Transverse colon (tissue), 4 donors: ENCODE data around the gene NPAS3.

Source experiments
- CTCF ChIP-seq, 5 experiments: fragments of 200-600 bp in 3 of 5; fragments of 450-650 bp in 2 of 5; sonication (generic) in 3 of 5; IDR thresholded peaks; 1 replicate in 2 of 5; 2 replicates in 3 of 5; pipeline ENCODE4 v1.5.1; 2016 to 2017; ENCODE audit warnings: antibody characterized with exemption in 5 of 5, inconsistent platforms in 3 of 5, mild to moderate bottlenecking in 2 of 5, moderate library complexity in 1 of 5
- EP300 ChIP-seq: sonication (generic); formaldehyde crosslinking; IDR thresholded peaks from one replicate; pipeline ENCODE4 v1.6.1; 2017; ENCODE audit warnings: antibody characterized with exemption, low read depth
- POLR2AphosphoS5 ChIP-seq, 3 donors: sonication (generic); formaldehyde crosslinking; IDR thresholded peaks; one replicate each; pipeline ENCODE4 v1.6.1; 2016; ENCODE audit warnings: antibody characterized with exemption in 3 of 3

GRCh38 chr14:33851366-33851765 lies 912.7 kb downstream of the NPAS3 start:
- TF ChIP-seq EP300, result no peak
- no peak for TF ChIP-seq POLR2AphosphoS5 (IDR thresholded peaks at IDR 0.05)
- no peak for TF ChIP-seq CTCF (IDR thresholded peaks at IDR 0.05)
